Neural progenitor cell (in vitro differentiated cells): ENCODE measurements around the gene FAAH2.
A peak's percentile ranks its signal among the peaks of the same experiment; 100 is the strongest.

Experiments used
- CTCF ChIP-seq: fragments of 200-600 bp; sonication (generic); IDR thresholded peaks from 2 replicates; pipeline ENCODE4 v1.5.1; 2017; ENCODE audit warnings: antibody characterized with exemption, mild to moderate bottlenecking
- EZH2 ChIP-seq: fragments of 200-600 bp; sonication (generic); IDR thresholded peaks from 2 replicates; pipeline ENCODE4 v1.6.1; 2017; ENCODE audit warnings: antibody characterized with exemption, mild to moderate bottlenecking, moderate library complexity

GRCh38 chrX:57453901-57454300 lies 167.4 kb downstream of the FAAH2 start:
- TF ChIP-seq CTCF (peak; percentile 67), EZH2 (no peak)
